Stimulated activated CD4-positive, alpha-beta T cell treated with anti-CD3 and anti-CD28 coated beads, Interleukin-2, amount 100 ng/mL, for 4 hours (primary cell): Measurements from ENCODE around the gene DDX28.
"Not testable (repeated sequence)": the region's sequence is repeated elsewhere in the genome, so short reads cannot be mapped to it uniquely, and the experiment has no call there.

Experiments
- DNase-seq: peaks from one replicate; pipeline ENCODE4 v3.0.0-alpha.2; 2020; ENCODE audit warnings: low read depth

DDX28 gene

DNA sequence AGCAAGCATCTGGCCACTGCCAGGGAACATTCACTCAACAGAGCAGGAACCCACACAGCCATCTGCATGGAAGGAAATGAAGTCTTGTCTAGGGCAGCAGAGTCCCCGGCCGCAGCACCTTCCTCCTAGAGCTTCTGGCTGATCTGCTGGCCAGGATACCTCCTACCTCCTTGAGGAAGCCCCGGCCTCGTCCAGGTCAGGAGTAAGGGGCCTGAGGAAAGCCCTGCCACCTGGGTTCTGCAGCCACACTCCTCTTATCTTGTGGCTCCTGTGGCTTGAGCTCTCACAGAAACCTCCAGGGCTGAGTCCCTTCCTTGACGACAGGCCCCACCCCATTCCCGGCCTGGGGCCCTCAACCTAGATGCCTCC lies 29.0 kb downstream of the DDX28 start:
- not testable (repeated sequence) for DNase-seq

DNA sequence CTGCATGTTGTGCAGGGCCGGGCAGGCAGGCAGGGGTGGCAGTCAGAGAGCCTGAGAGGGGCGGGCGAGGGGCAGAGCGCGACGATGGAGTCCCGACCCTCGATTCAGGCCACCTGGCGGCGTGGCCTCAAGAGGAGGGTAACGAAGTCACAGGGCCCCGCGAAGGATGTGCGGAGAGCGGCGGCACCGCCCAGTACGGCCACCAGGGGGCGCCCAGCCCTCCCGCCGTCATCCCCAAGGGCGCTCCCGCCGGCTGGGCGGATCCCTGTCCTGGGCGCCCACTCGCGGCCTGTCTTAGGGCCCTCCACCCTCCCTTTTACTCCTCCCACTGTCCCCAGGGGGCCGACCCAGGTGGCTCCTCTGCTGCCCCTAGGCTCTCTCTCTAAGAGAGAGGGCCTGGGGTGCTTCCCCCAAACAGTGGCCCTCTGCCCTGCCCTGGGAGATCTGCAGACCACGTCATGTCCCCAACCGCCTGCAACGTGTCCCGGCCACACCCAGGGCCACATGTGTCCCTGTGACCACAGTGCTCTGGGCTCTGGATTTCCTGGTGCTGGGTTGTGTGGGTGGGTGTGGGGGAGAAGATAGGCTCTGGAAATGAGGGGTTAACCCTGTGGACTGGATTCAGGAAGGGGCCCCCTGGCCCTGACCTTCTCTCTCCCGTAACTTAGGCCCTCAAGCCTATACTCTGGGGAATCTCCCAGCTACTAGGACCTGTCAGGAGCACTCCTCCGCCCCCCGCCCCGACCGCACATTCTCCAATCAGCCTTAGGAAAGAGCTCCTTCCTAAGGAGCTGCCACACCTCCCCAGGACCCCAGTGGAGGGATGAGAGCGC lies 29.6 kb downstream of the DDX28 start:
- peak; percentile 67 for DNase-seq

DNA sequence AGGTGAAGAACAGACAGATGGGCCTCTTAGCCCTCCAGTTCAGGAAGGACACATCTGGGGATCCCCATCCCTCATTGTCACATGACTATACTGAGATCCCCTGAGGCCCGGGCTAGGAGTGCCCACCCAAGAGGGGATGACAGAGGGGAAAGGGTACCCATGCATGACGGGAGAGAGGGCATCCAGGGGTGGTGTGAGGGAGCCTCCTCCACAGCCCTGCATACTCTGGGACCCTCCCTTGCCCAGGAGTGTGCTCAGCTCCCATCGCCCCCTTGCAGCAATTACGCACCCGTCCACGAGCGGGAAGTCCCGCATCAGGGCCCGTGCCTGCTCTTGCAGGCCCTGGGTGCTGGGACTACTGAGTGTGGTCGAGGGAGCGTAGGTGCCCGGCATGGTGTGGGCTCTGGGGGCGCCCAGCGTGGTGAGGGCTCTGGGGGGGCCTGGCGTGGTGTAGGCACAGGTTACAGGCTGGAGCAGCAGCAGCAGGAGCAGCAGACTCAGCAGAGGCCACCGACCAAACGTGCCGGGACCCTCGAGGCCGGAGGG lies 30.3 kb downstream of the DDX28 start:
- no peak for DNase-seq

DNA sequence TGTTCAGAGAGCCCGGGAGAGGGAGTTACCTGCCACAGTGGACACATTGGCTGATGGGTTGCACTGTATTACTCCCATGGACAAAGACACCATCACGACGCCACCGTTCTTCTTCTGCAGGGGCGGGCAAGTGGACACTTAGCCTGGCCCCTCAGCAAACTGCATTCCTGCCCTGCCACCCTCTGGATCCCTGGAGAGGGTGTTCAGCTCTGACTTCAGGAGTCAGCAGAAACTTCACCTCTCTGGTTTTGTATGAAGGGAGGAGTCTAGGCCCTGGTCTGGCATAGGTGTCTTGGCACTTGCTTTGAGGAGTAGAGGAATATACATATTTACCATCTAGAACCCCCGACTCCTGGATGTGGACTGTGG lies 33.0 kb downstream of the DDX28 start:
- DNase-seq: no peak

GRCh38 chr16:67989322-67990017 lies 33.6 kb downstream of the DDX28 start:
- no peak for DNase-seq

DNA sequence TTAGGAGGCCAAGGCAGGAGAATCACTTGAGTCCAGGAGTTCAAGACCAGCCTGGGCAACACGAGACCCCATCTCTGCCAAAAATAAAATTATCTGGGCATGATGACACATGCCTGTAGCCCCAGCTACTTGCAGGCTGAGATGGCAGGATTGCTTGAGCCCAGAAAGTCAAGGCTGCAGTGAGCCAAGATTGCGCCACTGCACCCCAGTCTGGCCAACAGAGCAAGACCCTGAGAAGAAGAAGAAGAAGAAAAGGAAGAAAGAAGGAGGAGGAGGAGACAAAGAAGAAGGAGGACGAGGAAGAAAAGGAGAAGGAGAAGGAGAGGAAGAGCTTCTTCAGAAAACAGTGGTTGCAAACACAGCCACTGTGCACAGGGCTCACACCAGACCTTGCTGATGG lies 34.4 kb downstream of the DDX28 start:
- no peak for DNase-seq

GRCh38 chr16:67987460-67988160 lies 35.4 kb downstream of the DDX28 start:
- no peak for DNase-seq

DNA sequence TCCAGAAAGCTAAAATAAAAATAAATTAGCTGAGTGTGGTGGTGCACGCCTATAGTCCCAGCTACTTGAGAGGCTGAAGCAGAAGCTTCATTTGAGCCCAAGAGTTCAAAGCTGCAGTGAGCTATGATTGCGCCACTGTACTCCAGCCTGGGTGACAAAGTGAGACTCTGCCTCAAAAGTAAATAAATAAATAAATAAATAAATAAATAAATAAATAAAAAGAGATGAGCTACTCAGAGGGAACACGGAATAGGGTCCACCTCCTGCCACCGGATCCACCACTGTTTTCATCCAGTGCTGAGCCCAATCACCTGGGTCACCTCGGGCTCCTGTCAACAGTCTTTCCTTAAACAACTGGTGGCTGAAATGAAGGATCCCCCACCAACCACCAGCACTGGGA lies 36.1 kb downstream of the DDX28 start:
- DNase-seq: no peak

DNA sequence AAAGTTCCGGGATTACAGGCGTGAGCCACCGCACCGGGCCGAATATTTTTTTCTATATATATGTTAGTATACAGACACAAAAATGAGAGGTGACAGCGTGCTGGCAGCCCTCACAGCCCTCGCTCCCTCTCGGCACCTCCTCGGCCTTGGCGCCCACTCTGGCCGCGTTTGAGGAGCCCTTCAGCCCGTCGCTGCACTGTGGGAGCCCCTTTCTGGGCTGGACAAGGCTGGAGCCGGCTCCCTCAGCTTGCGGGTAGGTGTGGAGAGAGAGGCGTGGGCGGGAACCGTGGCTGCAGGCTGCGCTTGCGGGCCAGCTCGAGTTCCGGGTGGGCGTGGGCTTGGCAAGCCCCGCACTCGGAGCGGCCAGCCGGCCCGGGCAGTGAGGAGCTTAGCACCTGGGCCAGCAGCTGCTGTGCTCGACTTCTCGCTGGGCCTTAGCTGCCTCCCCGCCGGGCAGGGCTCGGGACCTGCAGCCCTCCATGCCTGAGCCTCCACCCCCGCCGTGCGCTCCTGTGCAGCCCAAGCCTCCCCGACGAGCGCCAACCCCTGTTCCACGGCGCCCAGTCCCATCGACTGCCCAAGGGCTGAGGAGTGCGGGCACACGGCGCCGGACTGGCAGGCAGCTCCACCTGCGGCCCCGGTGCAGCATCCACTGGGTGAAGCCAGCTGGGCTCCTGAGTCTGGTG lies 40.9 kb downstream of the DDX28 start:
- DNase-seq: no peak

- DNase-seq: no peak
These were observed 42.9 kb downstream of the DDX28 start, which contains the start of gene DPEP3 for GRCh38 chr16:67979955-67980678. Gene DPEP3 (minus strand): TSS chr16:67980499. CDS start chr16:67980380, 119 bp downstream.

DNA sequence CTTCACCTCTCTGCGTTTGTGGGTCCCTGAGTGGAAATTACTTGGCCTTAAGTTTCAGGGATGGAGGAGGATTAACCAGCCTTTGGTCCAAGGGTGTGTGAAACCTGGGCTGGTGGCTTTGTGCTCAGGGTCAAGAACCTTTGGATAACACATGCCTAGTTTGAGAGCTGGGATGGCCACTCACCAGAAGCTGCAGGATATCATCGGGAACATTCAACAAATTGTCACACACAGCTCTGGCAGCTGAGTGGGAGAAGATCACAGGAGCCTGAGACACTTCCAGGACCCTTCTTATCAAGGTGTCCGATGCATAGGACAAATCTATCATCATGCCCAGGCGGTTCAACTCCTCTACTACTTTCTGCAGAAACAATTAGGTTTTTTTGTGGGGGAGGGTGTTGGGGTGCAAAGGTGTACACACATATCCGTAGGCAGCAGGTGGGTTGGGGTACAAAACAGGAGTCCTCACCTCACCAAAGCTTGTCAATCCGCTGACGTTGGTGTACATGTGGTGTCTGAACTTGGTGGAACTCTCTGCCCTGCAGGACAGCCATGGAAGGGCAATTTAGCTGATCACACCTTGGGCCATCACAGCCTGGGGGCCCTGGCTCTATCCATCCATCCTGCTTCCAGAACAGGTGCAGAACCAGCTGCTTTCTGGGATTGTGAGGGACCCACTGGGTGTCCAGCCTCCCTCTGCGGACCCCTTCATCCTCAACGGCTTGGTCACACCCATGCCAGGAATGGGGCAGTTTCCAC lies 45.4 kb downstream of the DDX28 start:
- no peak for DNase-seq

DNA sequence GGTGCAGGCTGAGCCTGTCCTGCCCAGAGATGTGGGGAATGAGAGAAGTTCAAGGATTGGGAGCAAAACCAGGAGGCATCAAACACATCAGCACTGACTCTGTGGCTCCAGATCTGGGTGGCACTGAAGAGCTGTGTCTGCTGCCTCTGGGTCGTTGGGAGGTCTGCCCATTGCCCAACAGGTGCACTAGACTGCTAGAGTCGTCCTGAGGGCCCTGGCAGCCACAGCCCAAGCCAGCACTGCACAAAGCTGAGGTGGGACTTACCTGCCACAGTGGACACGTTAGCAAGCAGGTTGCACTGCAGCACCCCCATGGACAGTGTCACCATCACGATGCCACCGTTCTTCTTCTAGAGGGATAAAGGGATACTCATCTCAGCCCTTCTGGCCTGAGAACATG lies 46.0 kb downstream of the DDX28 start:
- DNase-seq: no peak

DNA sequence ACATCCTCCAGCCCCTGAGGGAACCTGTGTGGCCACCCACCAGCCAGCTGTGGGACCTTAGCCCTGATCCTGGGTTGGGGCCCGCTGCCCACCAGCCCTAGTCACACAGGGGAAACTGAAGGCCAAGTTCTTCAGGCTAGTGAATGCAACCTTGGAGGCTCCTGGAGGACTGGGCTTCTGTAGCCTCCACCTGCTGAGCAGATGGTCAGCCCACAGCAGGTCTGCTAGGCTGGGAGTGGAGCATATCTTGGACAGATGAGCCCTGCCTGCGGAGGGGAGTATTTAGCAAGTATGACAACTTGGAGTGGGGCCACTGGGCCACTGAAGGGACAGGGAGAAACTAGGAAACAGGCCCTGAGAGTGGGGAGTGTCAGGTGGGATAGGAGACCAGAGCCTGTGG lies 46.8 kb downstream of the DDX28 start:
- no peak for DNase-seq

- no peak for DNase-seq
These were observed 47.5 kb downstream of the DDX28 start for GRCh38 chr16:67975321-67976105.

- DNase-seq: not testable (repeated sequence)
These were observed 50.7 kb downstream of the DDX28 start for GRCh38 chr16:67972285-67972684.

DNA sequence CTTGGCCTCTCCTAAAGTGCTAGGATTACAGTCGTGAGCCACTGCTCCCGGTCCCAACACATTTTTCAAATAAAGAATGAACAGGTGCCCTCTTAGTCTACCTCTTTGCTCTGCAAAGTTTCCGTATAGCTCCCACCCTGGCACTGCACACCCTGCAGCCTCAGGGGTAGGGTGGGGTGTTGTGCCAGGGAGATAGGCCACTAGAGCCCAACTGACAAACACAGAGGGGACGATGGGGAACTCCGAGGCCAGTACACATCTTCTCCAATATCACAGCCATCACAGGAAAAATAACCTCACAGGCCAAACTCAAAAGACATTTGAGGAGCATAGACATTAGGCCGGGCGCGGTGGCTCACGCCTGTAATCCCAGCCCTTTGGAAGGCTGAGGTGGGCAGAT lies 51.9 kb downstream of the DDX28 start:
- DNase-seq: no peak
